HG02678 (cell line): ENCODE data around the gene KDM1B.

Experiments
- ATAC-seq: cut with Tn5 transposase; IDR thresholded peaks from one replicate; pipeline ENCODE4 v1.9.1; 2021; ENCODE audit warnings: mild to moderate bottlenecking, moderate library complexity; ENCODE audit not compliant: unreplicated experiment

KDM1B gene, protein sequence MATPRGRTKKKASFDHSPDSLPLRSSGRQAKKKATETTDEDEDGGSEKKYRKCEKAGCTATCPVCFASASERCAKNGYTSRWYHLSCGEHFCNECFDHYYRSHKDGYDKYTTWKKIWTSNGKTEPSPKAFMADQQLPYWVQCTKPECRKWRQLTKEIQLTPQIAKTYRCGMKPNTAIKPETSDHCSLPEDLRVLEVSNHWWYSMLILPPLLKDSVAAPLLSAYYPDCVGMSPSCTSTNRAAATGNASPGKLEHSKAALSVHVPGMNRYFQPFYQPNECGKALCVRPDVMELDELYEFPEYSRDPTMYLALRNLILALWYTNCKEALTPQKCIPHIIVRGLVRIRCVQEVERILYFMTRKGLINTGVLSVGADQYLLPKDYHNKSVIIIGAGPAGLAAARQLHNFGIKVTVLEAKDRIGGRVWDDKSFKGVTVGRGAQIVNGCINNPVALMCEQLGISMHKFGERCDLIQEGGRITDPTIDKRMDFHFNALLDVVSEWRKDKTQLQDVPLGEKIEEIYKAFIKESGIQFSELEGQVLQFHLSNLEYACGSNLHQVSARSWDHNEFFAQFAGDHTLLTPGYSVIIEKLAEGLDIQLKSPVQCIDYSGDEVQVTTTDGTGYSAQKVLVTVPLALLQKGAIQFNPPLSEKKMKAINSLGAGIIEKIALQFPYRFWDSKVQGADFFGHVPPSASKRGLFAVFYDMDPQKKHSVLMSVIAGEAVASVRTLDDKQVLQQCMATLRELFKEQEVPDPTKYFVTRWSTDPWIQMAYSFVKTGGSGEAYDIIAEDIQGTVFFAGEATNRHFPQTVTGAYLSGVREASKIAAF

DNA sequence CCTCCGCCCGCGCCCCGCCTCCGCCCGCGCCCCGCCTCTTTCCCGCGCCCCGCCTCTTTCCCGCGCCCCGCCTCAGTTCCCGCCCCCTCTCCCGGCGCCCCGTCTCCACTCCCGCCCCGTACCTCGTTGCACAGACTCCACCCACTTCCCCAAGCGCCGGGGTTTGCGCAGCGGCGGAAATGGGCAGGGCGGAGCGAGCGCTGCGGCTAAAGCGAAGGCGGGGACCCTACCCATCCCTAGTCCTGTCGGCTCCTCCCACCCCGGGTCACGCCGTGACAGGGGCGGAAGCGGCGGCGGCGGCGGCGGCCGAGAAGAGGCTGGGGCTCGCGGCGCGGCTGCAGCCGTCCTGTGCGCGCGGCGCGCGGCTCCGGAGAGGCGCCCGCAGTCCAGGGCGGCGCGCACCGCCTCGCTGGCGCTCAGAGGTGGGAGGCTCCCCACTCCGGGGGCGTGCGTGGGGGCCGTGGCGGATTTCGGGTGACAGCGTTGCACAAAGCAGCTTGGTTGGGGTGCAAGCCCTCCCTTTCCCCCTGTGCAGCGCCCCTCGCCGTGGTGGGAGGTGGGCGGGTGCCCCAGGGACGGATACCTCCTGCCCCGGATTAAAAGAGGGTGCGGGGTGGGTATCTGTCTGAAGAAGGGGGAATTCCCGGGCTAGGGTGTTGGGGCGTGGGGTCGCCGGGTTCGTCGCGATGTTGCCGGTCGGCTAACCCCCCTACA is at the start of gene KDM1B:
Gene KDM1B, plus strand, starts transcription at position 273 of the 714 bp plus-strand sequence. CDS start 4,474 bp downstream, outside the sequence.
- ATAC-seq: peak; percentile 85

DNA sequence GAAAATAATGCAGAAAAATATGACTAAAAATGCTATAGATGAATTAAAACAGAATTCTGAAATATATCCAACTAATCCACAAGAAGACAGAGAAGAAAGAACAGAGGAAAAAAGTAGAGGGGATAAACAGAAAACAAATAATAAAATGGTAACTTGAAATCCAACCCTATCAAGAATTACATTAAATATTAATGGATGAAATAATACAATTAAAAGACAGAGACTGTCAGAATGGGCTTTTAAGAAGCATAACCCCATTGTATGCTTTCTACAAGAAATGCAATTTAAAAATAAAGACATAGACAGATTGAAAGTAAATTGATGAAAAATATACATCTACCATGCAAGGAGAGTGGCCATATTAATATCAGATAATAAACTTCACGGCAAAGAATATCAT is 48.2 kb upstream of the KDM1B start:
- ATAC-seq: no peak

DNA sequence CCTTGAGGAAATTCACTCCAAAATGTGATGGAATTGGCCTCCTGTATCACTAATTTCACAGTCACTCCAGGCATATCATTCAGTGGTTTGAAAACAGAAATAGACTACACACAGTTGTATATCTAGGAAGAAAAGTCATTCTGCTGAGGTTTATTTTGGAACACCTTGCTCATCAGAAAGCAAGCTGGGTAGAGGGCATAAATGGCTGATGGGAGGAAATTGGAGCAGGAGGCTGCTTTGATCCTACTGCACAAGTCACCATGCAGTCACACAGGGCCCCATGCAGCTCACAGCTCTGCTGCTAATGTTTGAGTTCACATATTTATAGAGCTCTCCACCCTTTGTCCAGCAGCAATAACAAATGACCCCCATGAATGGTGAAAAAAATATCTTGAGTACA is 45.1 kb upstream of the KDM1B start:
- ATAC-seq: no peak

DNA sequence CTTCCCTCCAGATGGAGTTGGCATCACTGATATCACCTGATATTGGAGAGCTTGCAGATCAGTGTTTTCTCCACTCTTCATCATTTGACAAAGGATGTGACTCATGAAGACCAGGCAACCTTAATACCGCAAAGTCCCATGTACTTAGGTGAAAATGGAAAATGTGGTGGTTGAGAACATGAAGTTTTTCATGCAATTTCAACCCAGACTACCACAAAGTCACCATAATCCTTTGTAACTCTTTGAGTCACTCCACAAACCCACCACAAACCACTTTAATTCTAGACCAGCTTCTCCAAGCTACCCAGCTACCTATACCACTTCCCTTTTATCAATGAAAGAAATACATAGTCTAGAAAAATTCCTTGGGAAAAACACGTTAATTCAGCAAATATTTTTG is 39.9 kb upstream of the KDM1B start:
- ATAC-seq: no peak

DNA sequence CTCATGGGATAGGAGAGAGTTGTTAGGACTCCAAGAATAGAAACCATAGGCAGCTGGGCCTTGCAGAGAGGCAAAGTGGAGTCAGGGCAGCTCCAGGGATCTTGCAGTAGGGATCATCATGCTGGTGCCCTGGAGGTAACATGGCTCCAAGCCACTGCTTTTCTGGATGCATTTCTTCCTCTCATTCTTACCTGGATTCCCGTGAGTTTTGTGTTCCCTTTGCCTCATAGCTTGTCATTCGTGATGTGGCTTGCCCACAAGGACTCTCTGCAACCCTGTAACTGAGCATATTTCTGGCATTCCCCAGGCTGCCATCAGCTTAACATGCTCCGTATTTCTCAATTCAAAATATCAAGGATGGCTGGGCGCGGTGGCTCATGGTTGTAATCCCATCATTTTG is 38.1 kb upstream of the KDM1B start:
- ATAC-seq: no peak

DNA sequence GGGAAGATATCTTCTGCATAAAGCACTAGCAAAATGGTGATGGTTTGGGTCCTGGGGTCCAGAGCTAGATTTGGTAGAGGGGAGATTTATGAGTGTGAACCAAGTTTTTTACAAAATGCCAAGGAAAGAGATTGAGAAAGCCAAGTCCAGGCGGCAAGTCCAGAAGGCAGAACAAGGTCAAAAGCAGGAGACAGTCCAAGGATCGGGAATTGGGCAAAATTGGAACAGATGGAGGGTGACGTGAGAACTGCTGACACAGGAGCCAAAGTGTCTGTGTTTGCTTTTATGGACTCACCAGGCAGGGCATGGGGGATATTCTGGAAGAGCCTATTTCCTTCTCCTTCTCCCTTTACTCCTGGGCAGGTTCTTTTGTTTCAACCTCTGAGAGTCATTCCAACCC is 36.9 kb upstream of the KDM1B start:
- no peak for ATAC-seq

DNA sequence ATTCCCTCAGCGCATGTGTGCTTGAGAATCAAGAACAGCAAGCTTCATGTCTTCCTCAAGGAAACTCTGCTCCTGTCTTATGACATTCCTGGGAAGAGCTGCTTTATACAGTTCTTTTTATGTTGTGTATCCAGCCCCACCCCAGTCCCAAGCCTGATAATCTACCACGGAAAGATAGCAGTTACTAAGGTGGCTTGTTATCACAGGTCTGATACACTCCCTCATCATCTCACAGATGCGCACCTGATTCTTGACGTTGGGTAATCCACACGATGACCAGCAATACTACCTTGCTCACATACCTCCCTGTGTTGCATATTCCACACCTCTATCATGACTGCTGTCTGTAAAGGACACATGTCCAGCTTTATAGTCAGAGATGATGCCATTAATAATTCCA is 36.0 kb upstream of the KDM1B start:
- no peak for ATAC-seq

DNA sequence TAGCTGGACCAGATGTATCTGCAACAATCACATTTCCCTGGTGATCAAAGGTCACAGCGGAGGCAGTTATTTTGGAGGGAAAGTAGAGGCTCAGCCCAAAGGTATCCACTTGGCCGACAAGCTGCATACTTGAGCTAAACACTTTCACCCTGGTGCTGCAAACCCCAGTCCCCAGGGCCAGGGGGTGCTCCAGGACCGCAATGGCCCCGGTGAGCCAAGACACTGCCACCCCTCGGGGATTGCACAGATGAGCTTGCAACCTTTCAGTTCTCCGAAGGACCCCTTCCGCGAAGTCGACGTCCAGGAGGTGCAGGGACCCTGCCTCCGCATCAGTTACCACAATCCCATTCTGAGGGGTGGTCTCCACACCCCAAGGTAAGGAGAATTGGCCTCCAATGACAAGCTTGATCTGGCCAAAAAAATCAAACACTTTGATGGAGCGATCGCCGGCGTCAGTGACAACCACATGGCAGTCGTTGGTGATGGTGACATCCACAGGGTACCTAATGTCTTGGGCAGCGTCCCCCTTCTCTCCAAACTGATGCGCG is 33.6 kb upstream of the KDM1B start:
- no peak for ATAC-seq

DNA sequence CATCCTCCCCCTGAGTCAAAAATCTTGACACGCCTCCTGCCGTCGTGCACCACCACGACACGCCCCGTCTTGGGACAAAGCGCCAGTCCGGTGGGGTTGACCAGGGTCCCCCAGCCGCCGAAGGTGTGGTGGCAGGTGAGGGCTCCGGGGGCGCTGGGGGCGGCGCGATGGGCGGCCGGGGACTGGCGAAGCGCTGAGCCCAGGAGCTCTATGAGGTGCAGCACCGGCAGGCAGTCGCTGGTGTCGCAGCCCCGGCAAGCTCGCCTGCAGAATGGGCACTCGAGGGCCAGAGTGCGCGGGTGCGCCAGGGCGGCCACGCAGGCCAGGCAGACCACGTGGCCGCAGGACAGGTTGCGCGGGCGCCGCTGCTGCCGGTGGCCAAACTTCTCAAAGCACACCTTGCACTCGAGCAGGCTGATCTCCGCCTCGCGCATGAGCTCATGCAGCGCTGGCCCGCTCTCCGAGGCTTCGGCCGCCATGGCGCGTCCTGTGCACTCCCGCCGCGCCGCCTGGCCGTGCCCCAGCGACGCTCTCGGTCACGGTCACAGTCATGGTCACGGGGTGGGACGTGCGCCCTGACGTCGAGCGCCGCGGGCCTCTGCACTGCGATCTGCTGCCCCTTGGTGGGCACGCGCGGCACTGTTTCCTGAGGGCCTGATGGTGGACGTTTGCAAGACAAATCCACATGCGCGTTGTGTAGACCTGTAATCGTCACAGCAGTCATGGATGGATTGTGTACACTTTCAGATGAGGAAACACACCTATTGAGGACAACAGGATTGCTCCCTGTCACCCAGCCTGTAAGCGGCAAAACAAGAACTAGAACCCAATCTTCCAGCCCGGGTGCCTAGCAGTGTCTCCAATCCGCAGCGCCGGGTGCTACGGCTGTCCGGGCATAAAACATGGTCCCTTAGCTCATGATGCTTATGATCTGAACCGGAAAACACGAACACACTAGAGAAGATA is 32.8 kb upstream of the KDM1B start, which contains the start of gene NHLRC1:
Gene NHLRC1, minus strand, starts transcription at position 550 of the 966 bp plus-strand sequence. Its CDS starts 71 bp downstream, at position 479.
- peak; percentile 100 for ATAC-seq

DNA sequence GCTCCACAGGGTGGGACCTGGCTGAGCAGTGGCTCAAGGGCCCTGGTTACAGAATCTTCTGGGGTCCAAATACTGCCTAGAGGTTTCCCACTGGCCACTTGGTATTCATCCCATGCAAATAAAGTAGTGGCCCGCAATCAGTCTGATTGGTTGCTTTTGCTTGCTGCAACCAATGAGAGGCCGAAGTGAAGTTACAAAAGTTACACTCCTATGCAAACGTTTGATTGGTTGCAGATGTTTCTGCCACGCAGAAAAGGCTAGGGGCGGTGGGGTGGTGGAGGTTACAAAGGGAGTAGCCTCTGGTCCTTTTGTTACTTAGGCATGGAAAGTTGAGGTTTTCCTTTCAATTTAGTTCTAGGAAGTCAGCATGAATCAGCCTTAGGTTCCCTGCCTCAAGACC is 29.1 kb upstream of the KDM1B start:
- ATAC-seq: no peak

DNA sequence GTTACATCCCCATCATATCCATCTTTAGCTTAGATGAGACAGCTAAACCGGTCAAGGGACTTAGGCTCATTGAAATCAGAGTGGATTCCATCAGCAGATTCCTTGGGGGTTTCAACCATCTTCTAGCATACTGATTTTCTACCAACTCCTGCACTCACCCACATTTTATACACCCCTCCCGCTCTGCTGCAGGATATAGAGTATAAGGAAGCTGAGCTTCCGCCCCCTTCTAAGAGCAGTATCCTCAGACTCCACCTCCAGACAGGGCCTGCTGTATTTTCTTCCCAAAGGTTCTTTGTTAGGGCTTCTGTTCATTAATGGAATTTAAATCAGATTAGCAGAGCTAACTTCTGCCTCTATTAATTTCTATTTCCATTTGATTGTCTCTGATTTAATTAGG is 22.9 kb upstream of the KDM1B start:
- no peak for ATAC-seq

DNA sequence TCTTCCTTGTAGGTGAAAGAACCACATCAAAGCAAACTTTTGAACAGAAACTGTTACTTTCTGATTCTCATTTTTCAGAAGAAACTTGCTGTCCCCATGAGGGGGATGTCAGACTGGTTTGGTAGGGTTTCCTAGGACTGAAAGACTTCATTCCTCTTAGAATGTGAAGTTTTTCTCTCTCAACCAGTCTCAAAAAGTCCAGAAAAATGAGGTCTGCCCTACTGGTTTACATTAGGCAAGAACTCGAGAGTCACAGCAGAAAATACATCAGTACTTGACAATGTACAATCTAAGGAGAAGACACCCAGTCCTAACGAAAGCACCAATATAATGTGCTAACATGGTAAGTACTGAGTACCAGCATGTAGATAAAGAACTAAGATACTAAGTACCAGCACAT is 20.1 kb upstream of the KDM1B start:
- no peak for ATAC-seq

DNA sequence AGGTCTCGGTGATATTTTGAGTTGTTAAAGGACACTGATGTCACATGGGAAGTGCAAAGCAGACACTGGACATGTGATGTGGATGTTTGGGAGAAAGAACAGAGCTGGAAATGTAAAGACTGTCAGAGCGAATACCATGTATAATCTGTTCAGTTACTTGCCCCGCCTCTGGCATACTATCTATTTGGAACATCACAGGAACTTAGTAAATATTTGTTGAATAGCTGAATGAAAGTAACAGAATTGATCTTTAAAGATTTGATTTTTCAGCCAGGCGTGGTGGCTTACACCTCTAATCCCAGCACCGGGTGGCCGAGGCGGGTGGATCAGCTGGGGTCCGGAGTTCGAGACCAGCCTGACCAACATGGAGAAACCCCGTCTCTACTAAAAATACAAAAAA is 19.0 kb upstream of the KDM1B start:
- ATAC-seq: no peak

DNA sequence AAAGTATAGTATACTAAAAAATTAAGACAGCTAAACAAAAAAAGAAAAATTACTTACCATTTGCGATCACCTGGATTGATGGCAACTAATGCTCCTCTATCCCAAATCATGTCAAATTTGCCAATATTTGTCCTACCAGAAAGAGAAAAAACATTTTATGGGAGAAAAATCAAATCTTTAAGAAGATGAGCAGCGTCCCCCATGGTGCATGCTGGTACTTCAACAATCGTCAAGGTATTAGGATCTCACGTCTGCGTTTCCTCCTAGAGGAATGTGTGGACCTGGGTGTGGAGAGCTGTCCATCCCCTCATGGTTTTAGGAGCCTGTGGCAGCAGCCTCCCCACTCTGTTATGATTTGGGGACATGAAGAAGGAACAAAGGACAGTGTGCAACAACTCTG is 16.3 kb upstream of the KDM1B start:
- ATAC-seq: no peak

DNA sequence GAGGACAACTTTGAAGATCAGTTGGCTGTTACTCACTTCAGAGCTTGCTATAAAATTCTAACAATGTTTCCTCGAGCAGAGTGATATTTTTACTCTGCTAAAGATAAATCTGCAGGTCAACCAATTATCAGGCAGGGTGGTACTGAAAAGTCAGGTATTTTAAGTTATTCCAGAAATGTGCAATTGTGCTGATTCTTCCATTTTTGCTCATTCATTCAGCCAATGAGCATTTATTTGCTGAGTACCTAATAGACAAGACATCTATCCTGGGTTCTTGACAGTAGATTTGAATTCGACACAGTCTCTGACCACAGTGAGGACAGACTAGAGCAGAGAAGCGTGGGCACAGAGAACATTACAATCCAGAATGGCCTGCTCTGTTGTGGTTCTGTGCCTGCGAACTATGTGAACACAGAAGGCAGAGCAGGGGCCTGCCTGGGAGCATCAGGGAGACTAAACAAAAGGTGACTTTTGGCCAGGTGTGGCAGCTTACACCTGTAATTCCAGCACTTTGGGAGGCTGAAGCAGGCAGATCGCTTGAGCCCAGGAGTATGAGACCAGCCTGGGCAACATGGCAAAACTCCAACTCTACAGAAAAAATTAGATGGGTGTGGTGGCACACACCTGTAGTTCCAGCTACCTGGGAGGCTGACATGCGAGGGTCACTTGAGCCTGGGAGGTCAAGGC is 15.1 kb upstream of the KDM1B start:
- ATAC-seq: no peak

DNA sequence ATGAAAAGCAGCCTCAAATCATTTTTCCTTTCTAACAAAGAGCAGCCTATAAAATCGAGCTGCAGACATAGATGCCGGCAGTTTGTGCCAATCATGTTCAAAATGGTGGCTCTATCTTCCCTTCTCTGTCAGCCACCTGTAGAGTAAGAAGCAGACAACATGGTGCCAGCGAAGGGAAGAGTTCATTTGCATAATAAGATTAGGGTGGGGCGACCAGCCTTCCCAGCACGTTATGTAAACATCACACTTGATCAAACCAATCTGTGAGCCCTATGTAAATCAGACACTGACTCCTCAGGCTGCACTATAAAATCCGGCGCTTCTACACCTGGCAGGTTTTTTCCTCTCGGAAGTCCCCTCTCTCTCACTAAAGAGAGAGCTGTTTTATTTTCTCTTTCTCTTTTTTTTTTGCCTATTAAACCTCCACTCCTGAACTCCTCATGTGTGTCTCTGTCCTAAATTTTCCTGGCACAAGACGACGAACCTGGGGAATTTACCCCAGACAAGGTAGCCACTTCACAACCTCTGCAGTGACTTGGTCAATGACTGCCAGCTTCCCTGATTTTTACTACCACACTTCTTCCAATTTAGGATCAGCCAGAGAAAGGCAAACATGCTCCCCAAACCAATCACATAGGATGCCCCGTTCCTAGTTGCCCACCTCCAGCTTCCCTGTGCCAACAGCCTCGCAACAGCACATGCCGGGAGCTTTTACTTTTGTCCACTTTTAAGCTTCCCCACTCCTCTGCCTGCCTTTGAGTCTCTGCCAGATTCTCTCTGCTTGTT is 13.2 kb upstream of the KDM1B start:
- ATAC-seq: no peak

DNA sequence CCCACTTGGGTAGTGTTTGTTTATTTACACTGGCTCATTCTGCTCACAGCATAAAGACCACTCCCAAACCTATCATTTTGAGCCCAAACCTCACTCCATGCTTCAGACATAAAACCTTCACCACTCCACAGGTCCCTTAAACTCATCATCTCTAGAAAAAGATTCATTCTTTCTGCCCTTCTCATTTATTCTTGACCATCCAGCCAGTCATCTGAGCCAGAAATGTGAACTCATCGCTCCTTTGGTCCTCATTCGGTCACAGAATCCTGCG is 12.7 kb upstream of the KDM1B start:
- no peak for ATAC-seq

DNA sequence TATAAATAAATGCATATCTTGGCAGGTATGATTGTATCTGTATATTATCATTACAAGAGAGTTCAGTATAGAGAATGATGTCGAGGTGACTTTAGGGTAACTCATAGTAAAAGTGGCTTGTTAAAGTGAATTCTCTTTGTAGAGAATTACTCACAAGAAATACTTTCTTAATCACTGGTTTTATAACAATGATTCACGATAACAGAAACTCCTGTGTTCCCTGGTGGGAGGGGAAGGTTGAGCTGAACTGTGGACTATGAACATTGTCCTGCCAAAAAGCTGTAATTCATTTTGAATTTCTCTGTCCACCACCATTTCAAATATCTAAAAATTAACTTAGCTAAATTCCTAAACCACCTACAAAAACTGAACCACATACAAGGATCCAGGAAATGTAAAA is 8.1 kb upstream of the KDM1B start:
- ATAC-seq: no peak

DNA sequence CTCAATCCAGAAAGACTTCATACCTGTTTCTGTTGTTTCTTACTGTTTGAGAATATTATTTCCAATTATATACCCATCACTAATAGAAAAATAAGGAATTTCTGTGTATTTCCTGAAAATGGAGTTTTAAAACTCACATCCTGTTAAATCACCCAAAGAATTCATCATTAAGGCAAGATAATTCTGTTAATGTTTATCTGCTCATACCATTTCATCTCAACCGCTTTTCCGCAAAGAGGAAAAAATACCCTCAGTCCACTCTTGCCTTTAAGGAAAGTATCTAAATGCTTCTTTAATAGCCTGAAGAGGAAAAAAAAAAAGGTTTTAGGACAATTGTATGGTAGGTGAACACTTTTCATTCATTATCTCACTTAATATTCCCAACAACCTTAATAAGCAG is 7.6 kb upstream of the KDM1B start:
- no peak for ATAC-seq
